Activated CD4-positive, alpha-beta T cell treated with anti-CD3 and anti-CD28 coated beads, Interleukin-2, Interleukin-4, amounts not matched to agents 100 ng/mL and 50 ng/mL, durations not matched to agents 16 hours and 8 hours (primary cell): Measurements from ENCODE around the gene CRLF2.
"Not testable (repeated sequence)": the region's sequence is repeated elsewhere in the genome, so short reads cannot be mapped to it uniquely, and the experiment has no call there.

ENCODE experiments used
- DNase-seq: peaks from one replicate; pipeline ENCODE4 v3.0.0-alpha.2; 2020; ENCODE audit warnings: low spot score

Gene CRLF2

DNA sequence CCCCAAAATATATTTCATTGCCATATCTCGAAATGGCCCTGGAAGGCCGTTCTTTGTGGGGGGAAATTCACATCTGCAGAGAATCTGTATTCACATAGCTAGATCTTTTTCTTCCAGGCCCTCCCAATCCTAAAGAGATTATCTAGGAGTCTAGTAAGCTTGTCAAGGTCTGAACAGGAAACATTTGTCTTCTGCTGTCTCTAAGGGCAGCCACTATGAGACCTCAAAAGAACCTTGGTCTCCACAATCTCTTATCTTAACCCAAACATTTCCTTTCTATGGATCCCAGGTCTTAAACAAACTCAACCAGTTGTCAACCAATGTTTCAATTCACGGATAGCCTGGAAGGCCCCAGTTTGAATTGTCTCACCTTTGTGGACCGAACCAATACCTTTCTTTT is 45.0 kb downstream of the CRLF2 start:
- DNase-seq = no peak

DNA sequence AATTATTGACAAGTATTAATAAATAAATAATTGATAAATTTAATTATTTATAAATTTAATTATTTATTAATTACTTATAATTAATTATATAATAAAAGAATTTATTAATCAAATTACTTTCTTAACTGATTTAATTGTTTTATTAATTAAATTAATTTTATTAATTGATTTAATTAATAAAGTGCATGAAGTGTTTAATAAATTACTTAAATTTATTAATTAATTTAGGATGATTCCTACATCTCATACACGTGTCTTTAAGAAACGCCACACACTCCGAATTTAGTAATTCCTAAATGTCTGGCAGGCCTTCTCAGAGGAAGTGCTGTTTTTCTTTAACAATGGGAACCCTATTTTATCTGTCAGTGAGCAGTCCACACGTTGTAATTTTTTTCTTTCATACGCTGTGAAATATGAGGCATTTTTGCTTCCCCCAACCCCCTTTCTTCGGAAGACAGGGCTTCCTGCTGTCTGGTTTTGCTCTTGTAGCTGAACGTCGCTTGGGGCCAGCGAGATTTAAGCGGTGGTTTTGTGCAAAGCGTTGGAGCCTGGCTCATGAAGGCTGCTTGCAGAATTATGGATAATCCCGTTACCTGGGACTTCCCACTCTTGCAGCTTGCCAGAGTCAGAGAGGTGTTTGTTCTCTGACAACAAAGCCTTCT is 46.8 kb downstream of the CRLF2 start:
- DNase-seq = no peak

DNA sequence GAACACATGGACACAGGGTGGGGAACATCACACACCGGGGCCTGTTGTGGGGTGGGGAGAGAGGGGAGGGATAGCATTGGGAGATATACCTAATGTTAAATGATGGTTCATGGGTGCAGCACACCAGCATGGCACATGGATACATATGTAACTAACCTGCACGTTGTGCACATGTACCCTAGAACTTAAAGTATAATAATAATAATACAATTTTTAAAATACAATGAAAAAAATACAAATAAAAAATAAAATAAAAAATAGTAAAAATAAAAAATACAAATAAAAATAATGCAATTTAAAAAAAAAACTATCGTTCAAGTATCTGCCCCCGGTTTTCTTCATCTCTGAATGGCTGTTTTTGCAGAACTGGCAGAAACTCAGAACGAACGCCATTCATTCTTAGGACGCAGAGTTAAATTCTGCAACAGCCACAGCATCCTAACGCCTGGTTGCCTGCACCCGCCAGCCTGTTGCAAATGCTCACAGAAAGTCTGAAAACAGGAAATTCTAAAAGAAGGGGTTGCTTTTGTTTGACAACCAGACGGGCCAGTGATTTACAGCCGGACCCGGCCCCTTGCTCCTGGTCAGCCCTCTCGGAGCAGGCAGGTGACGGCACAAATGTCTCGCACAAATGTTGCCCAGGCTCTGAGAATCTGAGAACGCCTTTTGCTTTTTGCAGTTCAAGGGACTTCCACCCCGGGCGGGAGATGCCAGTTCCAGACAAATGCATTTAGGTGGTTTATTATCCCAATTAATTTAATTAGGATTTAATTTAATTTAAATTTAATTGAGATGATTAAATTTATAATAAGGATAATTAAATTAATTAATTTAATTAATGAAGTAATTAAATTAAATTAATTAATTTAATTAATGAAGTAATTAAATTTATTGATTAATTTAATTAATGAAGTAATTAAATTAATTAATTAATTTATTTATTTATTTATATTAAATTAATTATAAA is 47.8 kb downstream of the CRLF2 start:
- DNase-seq = no peak

DNA sequence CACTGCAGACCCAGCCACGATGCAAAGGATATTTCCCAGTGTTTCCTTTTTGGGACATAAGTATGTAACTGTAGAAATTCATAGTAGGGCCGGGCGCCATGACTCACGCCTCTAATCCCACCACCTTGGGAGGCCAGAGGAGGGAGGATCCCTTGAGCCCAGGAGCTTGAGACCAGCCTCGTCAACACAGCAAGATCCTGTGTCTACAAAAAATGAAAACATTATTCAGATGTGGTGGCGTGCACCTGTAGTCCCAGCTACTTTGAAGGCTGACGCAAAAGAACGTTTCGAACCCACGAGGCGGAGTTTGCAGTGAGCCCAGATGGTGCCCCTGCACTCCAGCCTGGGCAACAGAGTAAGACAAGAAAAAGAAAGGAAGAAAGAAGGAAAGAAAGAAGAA is 49.2 kb downstream of the CRLF2 start:
- DNase-seq = no peak

DNA sequence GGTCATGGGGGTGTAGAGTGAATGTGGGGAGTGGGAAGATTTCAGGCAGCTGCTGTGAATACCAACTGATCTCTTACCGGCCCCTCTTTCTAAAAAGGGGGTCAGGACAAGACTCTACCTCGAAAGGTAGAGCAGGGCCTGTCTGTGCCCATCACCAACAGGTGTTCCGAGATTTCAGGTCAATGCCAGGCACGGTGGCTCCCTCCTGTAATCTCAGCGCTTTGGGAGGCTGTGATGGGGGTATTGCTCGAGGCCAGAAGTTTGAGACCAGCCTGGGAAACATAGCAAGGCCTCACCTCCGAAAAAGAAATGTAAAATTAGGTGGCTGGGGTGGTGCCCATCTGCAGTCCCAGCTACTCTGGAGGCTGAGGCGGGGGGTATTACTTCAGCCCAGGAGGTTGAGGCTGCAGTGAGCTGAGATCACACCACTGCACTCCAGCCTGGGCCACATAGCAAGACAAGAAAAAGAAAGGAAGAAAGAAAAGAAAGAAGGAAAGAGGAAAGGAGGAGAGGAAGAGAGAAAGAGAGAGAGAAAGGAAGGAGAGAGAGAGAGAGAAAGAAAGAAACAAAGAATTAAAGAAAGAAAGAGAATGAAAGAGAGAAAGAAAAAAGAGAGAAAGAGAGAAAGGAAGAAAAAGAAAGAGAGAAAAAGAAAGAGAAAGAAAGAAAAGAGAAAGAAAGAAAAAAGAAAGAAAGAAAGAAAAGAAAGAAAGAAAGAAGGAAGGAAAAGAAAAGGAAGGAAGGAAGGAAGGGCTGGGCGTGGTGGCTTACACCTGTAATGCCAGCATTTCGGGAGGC is 50.1 kb downstream of the CRLF2 start:
- no peak for DNase-seq

DNA sequence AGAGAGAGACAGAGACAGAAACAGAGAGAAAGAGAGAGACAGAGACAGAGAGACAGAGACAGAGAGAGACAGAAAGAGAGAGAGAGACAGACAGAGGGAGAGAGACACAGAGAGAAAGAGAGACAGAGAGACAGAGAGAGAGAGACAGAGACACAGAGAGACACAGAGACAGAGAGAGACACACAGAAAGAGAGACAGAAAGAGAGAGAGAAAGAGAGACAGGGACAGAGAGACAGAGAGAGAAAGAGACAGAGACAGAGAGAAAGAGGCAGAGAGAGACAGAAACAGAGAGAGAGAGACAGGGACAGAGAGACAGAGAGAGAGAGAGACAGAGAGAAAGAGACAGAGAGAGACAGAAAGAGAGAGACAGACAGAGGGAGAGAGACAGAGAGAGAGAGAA is 52.9 kb downstream of the CRLF2 start:
- no peak for DNase-seq

DNA sequence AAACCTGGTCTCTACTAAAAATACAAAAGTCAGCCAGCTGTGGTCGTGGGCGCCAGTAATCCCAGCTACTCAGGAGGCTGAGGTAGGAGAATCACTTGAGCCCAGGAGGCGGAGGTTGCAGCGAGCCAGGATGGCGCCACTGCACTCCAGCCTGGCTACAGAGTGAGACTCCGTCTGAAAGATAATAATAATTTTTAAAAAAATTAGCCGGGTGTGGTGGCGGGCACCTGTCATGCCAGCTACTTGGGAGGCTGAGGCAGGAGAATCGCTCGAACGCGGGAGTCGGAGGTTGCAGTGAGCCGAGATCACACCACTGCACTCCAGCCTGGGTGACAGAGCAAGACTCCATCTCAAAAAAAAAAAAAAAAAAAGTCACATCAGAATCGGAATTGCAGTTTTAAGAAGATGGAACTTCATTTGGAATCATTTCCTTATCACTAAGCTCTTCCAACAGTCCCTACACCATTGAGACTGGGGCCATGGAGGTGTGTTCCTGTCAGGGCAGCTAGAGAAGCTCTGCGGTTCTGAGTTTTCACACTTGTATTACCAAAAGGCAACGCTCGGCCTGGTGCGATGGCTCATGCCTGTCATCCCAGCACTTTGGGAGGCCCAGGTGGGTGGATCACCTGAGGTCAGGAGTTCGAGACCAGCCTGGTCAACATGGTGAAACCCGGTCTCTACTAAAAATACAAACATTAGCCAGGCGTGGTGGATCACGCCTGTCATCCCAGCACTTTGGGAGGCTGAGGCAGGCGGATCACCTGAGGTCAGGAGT is 55.6 kb downstream of the CRLF2 start:
- DNase-seq = not testable (repeated sequence)

DNA sequence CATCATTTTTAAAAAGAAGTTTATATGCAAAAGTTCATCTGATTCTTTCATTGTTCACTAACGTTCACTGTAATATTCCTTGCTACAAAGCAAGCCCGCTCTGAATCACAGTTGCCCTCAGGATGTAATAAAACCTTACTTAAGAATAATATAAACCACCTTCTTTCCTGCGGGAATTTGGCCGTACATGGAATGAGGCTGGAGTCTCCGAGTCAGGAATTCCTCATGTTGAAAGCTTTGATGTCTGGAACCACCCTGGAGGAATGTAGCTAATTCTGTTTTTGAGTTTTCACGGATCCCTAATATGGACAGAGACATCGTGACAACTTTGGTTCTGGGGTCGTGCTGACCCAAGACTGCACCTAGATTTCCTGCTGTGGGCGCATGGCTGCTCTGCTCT is 58.5 kb downstream of the CRLF2 start:
- no peak for DNase-seq

DNA sequence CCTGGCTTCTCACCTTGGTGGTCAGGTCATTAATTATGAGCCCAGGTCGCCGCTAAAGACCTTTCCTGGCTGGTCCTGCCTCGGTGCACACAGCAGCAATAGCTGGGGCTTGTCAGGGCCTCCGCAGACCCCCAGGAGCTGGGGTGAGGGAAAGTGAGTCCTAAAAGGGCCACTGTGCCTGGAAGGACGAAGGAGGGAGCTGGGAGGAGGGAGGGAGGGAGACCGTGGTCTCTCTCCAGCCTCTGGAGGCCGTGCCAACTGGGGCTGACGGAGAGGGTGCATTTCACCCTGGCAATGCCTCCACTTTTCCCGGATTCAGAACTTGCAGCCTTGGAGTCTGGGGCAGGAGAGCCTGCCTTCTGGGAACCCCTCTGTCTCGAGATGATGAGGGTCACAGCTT is 60.4 kb downstream of the CRLF2 start:
- no peak for DNase-seq

DNA sequence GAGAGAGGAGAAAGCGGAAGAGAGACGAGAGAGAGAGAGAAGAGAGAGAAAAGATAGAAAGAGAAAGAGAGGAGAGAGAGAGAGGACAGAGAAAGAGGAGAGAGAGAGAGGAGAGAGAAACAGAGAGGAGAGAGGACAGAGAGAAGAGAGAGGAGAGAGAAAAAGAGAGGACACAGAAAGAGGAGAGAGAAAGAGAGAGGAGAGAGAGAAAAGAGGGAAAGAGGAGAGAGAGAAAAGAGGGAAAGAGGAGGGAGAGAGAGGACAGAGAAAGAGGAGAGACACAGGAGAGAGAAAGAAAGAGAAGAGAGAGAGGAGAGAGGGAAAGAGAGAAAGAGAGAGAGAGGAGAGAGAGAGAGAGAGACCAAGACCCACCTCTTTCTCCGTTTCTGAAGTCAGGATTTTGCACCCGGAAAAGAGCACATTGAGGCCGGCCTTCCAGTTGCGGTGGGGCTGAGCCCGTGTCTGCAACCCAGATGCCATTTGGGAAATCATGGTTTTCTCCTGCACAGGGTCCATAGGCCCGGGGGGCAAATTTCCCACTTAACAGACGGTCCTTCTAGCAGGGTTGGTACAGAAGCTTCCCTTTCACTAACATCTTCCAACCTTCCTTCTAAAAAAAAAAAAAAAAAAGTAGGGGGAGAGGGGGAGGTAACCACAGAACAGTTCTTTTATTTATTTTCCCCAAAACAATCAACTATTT is 60.9 kb downstream of the CRLF2 start:
- DNase-seq = no peak

DNA sequence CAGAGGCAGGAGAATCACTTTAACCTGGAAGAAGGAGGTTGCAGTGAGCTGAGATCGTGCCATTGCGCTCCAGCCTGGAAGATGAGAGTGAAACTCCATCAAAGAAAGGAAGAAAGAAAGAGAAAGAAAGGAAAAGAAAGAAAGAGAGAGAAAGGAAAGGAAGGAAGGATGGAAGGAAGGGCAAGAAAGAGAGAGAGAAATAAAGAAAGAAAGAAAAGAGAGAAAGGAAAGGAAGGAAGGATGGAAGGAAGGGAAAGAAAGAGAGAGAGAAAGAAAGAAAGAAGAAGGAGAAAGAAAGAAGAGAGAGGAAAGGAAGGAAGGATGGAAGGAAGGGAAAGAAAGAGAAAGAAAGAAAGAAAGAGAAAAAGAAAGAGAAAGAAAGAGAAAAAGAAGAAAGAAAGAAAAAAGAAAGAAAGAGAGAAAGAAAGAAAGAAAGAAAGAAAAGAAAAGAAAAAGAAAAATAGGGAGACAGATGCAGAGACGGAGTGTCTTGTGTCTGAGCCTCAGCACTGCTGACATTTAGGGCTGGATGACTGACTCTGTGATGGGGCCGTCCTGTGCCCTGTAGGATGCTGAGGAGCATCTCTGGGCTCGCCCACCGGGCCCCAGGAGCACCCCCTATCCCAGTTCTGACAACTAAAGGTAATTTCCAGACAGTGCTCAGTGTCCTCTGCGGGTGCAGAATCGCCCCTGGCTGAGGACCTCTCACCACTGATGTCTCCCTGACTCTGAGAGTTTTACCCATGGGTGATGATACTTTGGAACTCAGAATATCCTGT is 61.7 kb downstream of the CRLF2 start:
- DNase-seq = no peak

DNA sequence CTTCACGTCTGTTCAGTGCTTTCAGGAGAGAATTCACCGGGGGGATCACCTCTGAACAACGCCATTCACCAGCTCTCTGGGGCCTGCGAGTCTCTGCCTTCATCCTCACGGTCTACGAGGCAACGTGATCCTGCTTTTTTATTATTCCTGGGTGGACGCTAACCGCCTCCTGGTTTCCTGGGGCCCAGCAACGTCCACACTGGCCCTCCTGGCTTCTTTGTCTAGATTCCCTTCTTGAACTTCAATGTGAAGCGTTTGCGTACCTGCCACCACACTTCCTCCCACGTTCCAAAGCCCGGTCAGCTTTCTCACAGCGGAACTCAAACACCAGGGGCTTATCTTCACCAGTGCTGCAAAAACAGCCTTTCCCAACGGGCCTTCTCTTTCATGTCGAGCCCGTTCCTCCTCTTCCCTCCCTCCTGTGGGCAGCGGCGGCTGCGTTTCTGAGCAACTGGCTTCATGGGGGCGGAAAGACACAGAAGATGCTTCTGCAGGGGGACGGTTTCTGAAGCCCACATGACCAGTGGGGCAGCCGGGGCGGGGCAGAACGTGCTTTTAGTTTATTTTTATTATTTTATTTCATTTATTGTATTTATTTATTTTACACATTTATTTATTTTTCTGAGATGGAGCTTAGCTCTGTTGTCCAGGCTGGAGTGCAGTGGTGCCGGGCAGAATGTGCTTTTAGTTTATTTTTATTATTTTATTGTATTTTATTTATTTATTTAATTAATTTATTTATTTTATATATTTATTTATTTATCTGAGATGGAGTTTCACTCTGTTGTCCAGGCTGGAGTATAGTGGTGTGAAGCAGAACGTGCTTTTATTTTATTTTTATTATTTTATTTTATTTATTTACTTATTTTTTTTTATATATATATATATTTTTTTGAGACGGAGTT is 64.6 kb downstream of the CRLF2 start:
- DNase-seq = no peak

DNA sequence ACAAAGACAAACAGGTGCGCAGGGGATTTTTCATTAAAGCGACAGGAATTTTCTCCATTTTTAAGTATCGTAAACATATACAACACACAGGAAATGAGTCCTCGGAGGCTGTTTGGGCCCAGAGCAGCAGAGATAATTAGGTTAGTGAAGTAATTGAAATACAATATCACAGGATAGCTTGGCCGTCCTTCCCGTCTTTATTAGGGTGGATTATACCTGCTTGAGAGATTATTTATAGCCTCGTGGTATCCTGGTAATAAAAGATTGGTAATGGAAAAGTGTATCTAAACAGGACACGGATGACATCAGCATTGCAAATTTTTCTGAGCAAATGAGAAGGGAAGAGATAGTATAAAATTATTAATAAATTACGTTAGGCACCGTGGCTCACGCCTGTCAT is 68.2 kb downstream of the CRLF2 start:
- DNase-seq = no peak
